GM23338 (cell line): ENCODE measurements around the gene UBE2QL1. TPM values are rescaled to one million over a fixed set of nuclear protein-coding genes. Genes with fewer than 3 reads are reported as not detected.
A peak's percentile ranks its signal among the peaks of the same experiment; 100 is the strongest.

ENCODE experiments used
- ATAC-seq: fragments of 200-7000 bp; cut with Tn5 transposase; 3 replicates; pipeline ENCODE4 v1.9.1; 2020
- DNase-seq: peaks from one replicate; pipeline ENCODE4 v3.0.0-alpha.2; 2015; ENCODE audit warnings: low spot score
- H2AFZ ChIP-seq: fragments of 200-600 bp; sonication (generic); 2 replicates; pipeline ENCODE4 v1.8.0; 2016; ENCODE audit warnings: antibody characterized with exemption, mild to moderate bottlenecking, moderate library complexity
- H3F3A ChIP-seq: fragments of 200-600 bp; sonication (generic); replicated peaks from 2 replicates; pipeline ENCODE4 v1.8.0; 2017; ENCODE audit warnings: antibody characterized with exemption, mixed run types, low read depth
- H3K27ac ChIP-seq: fragments of 200-600 bp; sonication (generic); 2 replicates; pipeline ENCODE4 v1.6.1; 2016; ENCODE audit warnings: low read depth
- H3K27me3 ChIP-seq: fragments of 200-600 bp; sonication (generic); 2 replicates; pipeline ENCODE4 v1.8.0; 2016; ENCODE audit warnings: mild to moderate bottlenecking, mixed run types, moderate library complexity; ENCODE audit not compliant: insufficient read depth
- H3K36me3 ChIP-seq: fragments of 200-600 bp; sonication (generic); 2 replicates; pipeline ENCODE4 v1.8.0; 2016; ENCODE audit warnings: mild to moderate bottlenecking; ENCODE audit not compliant: insufficient read depth
- H3K4me1 ChIP-seq: fragments of 200-600 bp; sonication (generic); 2 replicates; pipeline ENCODE4 v1.8.0; 2016; ENCODE audit warnings: mild to moderate bottlenecking, moderate library complexity; ENCODE audit not compliant: insufficient read depth
- H3K4me2 ChIP-seq: fragments of 200-600 bp; sonication (generic); 2 replicates; pipeline ENCODE4 v1.7.1; 2017; ENCODE audit warnings: mixed run types
- H3K4me3 ChIP-seq: fragments of 200-600 bp; sonication (generic); 2 replicates; pipeline ENCODE4 v1.6.1; 2016; ENCODE audit warnings: mixed run types
- H3K79me2 ChIP-seq: fragments of 200-600 bp; sonication (generic); replicated peaks from 2 replicates; pipeline ENCODE4 v1.8.0; 2017; ENCODE audit warnings: mild to moderate bottlenecking; ENCODE audit not compliant: insufficient read depth
- H3K9me2 ChIP-seq: fragments of 200-600 bp; sonication (generic); 2 replicates; pipeline ENCODE4 v1.8.0; 2017; ENCODE audit not compliant: insufficient read depth
- H4K20me1 ChIP-seq: fragments of 200-600 bp; sonication (generic); replicated peaks from 2 replicates; pipeline ENCODE4 v1.8.0; 2017; ENCODE audit warnings: mild to moderate bottlenecking; ENCODE audit not compliant: insufficient read depth
- H3K27ac Mint-ChIP-seq: 2 replicates; pipeline ENCODE4 v1.8.0; 2020; ENCODE audit warnings: inconsistent platforms, mild to moderate bottlenecking, moderate library complexity, mixed read lengths
- H3K27me3 Mint-ChIP-seq: 3 replicates; pipeline ENCODE4 v1.8.0; 2022; ENCODE audit warnings: low read depth, mild to moderate bottlenecking, moderate library complexity, mixed read lengths, inconsistent platforms; ENCODE audit not compliant: insufficient read depth, poor library complexity
- H3K36me3 Mint-ChIP-seq: 3 replicates; pipeline ENCODE4 v1.8.0; 2021; ENCODE audit warnings: low read depth, mild to moderate bottlenecking, inconsistent platforms, moderate library complexity, mixed read lengths
- H3K4me1 Mint-ChIP-seq: 3 replicates; pipeline ENCODE4 v1.8.0; 2020; ENCODE audit warnings: mild to moderate bottlenecking, inconsistent platforms, mixed read lengths
- H3K4me3 Mint-ChIP-seq: 3 replicates; pipeline ENCODE4 v1.8.0; 2021; ENCODE audit warnings: moderate library complexity, mild to moderate bottlenecking, inconsistent platforms, mixed read lengths
- H3K9me3 Mint-ChIP-seq: 3 replicates; pipeline ENCODE4 v1.8.0; 2020; ENCODE audit warnings: moderate library complexity, mild to moderate bottlenecking, inconsistent platforms, mixed read lengths
- ETS1 ChIP-seq: IDR thresholded peaks from 2 replicates; pipeline ENCODE4 v1.6.1; 2016; ENCODE audit warnings: antibody characterized with exemption
- EZH2phosphoT487 ChIP-seq: fragments of 200-600 bp; sonication (generic); IDR thresholded peaks from one replicate; pipeline ENCODE4 v1.8.1; 2018; ENCODE audit warnings: antibody characterized with exemption; ENCODE audit not compliant: unreplicated experiment
- JUNB ChIP-seq: IDR thresholded peaks from one replicate; pipeline ENCODE4 v1.6.1; 2016; ENCODE audit warnings: antibody characterized with exemption; ENCODE audit not compliant: unreplicated experiment
- NANOG ChIP-seq: IDR thresholded peaks from 2 replicates; pipeline ENCODE4 v1.6.1; 2016; ENCODE audit warnings: antibody characterized with exemption, borderline replicate concordance
- ZNF462 ChIP-seq: fragments of 250-450 bp; sonication (Bioruptor Pico); IDR thresholded peaks from 2 replicates; pipeline ENCODE4 v1.5.0; 2020; ENCODE audit warnings: mild to moderate bottlenecking, moderate library complexity
- polyA plus RNA-seq: library from polyadenylated mRNA; unstranded; fragments of >200 nt; fragmentation: Nextera tagmentation; extraction: Ambion mirVana; gene quantifications from 2 replicates; pipeline ENCODE4 v1.2.1, GENCODE V29; 2016
- total RNA-seq: library from RNA; depleted of rRNA; stranded (reverse); fragments of >200 nt; shearing (Covaris generic); gene quantifications from 2 replicates; pipeline ENCODE4 v1.2.3, GENCODE V29; 2014

UBE2QL1 gene
- total and polyA plus RNA-seq, 2 experiments from 2014 or later = 0.40 to 0.83 TPM

GRCh38 chr5:6446042-6446441 is 2.6 kb upstream of the UBE2QL1 start (continued):
- TF ChIP-seq ZNF462 (CRISPR knock-in tag) = no peak

GRCh38 chr5:6446626-6447309 is 1.9 kb upstream of the UBE2QL1 start:
- Histone ChIP-seq H4K20me1 (peaks cover 5% of the 10 kb centered on the region; the same call in 1 of the 2 replicates), H3K27ac (no peak overlapping the region), H3K4me1 (peaks cover 18% of the 10 kb centered on the region), H3K79me2 (no peaks in the 10 kb centered on the region), H3K36me3 (no peaks in the 10 kb centered on the region), H2AFZ (no peak overlapping the region), H3K27me3 (peaks cover 42% of the 10 kb centered on the region), H3K4me3 (no peak overlapping the region), H3F3A (0 out of 2 replicates have a peak, but pooled peaks cover 3% of the 10 kb centered on the region), H3K9me2 (no peaks in the 10 kb centered on the region), H3K4me2 (no peak overlapping the region)
- DNase-seq = peak; percentile 24
- Mint-ChIP-seq H3K27me3 (peaks cover 35% of the 10 kb centered on the region), H3K4me1 (peaks cover 22% of the 10 kb centered on the region; the same call in 2 of the 3 replicates), H3K27ac (no peak overlapping the region), H3K9me3 (no peaks in the 10 kb centered on the region; the same call in 2 of the 3 replicates), H3K4me3 (no peak overlapping the region), H3K36me3 (no peaks in the 10 kb centered on the region)
- no peak for ATAC-seq
- no peak for TF ChIP-seq ETS1
- no peak for TF ChIP-seq ZNF462 (CRISPR knock-in tag)
- no peak for TF ChIP-seq EZH2phosphoT487
- no peak for TF ChIP-seq NANOG
- no peak for TF ChIP-seq JUNB
